Epithelial cell of esophagus (primary cell): ENCODE measurements around the gene TMOD3.

ENCODE experiments used
- DNase-seq: peaks from one replicate; pipeline ENCODE4 v3.0.0; 2010; ENCODE audit warnings: low read depth
- H3K4me3 ChIP-seq: 2 replicates; pipeline ENCODE4 v1.5.1; 2011; ENCODE audit warnings: mild to moderate bottlenecking, low read length, control low read depth
- CTCF ChIP-seq: IDR thresholded peaks from 2 replicates; pipeline ENCODE4 v1.5.1; 2011; ENCODE audit warnings: low read depth, mild to moderate bottlenecking, low read length, control low read depth, inconsistent platforms; ENCODE audit not compliant: insufficient read depth; ENCODE audit errors: missing control alignments

The TMOD3 gene

GRCh38 chr15:51904421-51904820 is 75.0 kb downstream of the TMOD3 start:
- TF ChIP-seq CTCF = no peak
- no peak overlapping the region for H3K4me3 ChIP-seq
- DNase-seq = no peak

- DNase-seq = no peak
- TF ChIP-seq CTCF = no peak
- no peak overlapping the region for H3K4me3 ChIP-seq
These were observed 75.5 kb downstream of the TMOD3 start for GRCh38 chr15:51904931-51905330.

DNA sequence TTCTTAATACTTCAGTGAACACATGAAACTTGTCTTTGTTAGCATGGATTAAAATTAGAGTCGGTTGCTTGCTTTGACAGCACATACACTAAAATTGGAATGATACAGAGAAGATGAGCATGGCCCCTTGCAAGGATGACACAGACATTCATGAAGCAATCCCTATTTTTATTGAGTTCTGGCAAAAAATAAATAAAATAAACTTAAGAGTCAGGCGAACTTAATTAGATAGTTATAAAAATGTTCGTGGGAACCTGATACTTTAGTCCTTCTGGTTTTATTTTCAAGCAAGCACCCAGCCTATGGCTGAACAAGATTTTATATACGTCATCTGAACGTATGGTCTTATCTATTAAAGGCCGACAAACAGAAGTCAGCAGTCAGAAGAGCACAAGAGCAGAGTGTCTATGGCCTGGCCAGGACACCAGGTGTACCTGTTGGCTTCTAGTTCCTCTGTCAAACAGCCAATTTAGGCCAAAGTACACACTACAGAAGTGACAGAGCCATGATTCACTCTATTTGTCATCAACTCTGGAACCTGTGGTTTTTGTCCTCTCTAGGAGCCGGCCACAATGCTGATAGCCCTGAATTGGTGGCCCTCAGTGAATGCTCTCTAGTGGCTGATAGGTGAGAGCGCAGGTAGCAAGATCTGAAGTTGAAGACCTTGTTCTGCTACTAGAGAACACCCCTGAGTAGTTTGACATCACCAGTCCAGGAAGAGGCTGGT is 77.8 kb downstream of the TMOD3 start:
- DNase-seq = peak; percentile 75
- H3K4me3 ChIP-seq = no peak overlapping the region
- TF ChIP-seq CTCF = peak; percentile 45

DNA sequence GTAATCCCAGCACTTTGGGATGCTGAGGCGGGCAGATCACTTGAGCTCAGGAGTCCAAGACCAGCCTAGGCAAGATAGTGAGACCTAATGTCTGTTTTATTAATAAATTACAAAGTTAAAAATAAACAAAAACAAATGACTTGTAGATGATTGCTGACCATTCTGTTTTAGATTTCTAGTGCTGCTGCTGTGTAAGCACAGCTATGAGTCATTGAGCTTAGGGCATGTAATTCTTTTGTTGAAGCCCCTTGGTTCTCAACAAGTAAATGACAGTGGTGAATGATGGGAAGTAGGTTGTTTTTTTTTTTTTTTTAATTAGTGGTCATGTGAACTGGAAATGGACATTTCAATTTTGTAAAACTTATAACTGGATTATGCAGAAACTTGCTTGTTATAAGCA is 78.9 kb downstream of the TMOD3 start:
- peak; percentile 19 for DNase-seq

GRCh38 chr15:51909584-51909983 is 80.1 kb downstream of the TMOD3 start:
- TF ChIP-seq CTCF = no peak
- DNase-seq = no peak
- no peak overlapping the region for H3K4me3 ChIP-seq

More for the DNA sequence above, 78.9 kb downstream of the TMOD3 start:
- TF ChIP-seq CTCF = no peak
- no peak overlapping the region for H3K4me3 ChIP-seq

GRCh38 chr15:51912528-51912927 is 83.1 kb downstream of the TMOD3 start:
- TF ChIP-seq CTCF = no peak
- no peak for DNase-seq

DNA sequence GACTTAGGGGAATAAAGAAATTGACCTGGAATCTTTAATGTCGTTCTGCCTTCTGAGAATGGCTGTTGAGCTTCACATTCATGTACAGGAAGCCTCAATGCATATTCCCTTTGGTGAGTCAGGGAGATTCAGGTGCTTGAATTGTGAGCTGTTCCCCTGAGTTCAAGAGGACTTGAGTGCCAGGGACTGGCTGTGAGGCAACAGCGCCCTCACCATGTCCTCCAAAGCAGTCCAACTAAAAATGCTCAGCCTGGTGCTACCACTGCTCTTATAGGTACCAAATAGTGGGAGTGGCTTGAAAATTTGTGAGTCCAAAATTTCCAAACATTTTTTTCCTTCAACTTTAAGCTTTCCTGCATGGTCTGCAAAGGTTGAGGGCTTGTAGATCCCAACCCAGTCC is 88.0 kb downstream of the TMOD3 start:
- DNase-seq = peak; percentile 73
- no peak overlapping the region for H3K4me3 ChIP-seq
- TF ChIP-seq CTCF = peak; percentile 62

More at GRCh38 chr15:51912528-51912927, 83.1 kb downstream of the TMOD3 start:
- H3K4me3 ChIP-seq = no peak overlapping the region
